ENCODE data around the gene TMEM63A. TPM values are rescaled to one million over a fixed set of nuclear protein-coding genes. Genes with fewer than 3 reads are reported as not detected.
A peak's percentile ranks its signal among the peaks of the same experiment; 100 is the strongest.

The TMEM63A gene
- total and polyA plus RNA-seq, 11 donors = 13.7 to 42.7 (median 25.3) TPM

DNA sequence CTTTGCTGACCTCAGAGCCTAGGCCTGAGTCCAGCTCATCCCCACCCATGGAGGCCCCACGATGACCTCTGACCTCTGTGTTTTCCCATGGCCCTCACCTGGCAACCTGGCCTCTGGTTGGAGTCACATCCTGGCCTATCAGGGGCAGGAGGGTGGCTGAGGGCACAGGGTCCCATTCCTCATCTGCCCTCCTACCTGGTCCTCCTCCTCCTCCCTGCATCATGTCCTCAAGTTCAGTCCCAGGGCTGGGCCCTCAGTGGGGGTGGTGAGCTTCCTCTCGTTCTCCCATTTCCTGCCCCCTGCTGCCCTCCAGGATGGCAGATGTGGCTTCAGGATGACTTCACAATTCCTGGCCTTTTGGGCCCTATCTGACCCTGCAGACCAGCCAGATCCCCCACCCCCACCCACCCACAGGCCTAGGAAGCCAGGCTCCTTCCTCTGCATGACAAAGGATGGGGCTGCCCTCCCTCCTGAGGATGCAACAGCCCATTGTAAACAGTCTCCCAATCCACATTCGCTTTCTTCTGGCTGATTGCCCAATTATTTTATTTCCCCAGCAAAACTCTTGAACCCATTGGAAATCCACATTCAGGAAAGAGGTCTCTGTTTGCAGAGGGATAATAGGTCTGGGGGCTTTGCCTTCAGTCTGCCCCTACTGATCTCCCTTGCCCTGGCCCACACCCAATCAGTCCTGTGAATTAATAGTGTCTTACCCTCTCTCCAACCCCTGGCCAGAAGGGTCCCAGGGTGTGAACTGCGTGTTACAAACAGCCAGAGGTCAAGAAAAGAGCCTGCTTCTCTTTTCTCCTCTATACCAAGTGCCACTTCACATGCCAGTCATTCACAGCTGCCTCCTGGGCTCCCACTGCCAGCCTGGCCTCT lies 17.1 kb upstream of the TMEM63A start:
- peaks cover 0 to 12% (median 0%) of the 10 kb centered on the region in 12 donors for H3K4me1 ChIP-seq
- intact Hi-C loops (cut with DNase I) = no loop called here
- no peaks in the 10 kb centered on the region for H3K27me3 ChIP-seq
- H3K9me3 ChIP-seq = no peaks in the 10 kb centered on the region
- H3K36me3 ChIP-seq = no peaks in the 10 kb centered on the region
- no peak overlapping the region for H3K27ac ChIP-seq
- TF ChIP-seq CTCF (IDR thresholded peaks at IDR 0.05) = no peak
- TF ChIP-seq POLR2A (IDR thresholded peaks at IDR 0.05) = no peak
- ATAC-seq (no peak), DNase-seq (no peak)
- H3K4me3 ChIP-seq = no peak overlapping the region
- 51 to 63% (median 55%) methylated on average over 4 of the region's 4 CpGs for WGBS, 4 donors

GRCh38 chr1:225897595-225898514 lies 15.7 kb upstream of the TMEM63A start:
- DNase-seq = no peak
- no peaks in the 10 kb centered on the region for H3K27me3 ChIP-seq
- H3K4me1 ChIP-seq = peaks cover 0 to 12% (median 0%) of the 10 kb centered on the region in 12 donors
- H3K4me3 ChIP-seq = no peak overlapping the region
- intact Hi-C loops (cut with DNase I) = no loop called here
- peak overlapping the region in 1 of 12 donors; percentile 27 for H3K27ac ChIP-seq
- no peak for ATAC-seq
- no peak for TF ChIP-seq POLR2A (IDR thresholded peaks at IDR 0.05)
- TF ChIP-seq CTCF (IDR thresholded peaks at IDR 0.05) = no peak
- H3K36me3 ChIP-seq = no peaks in the 10 kb centered on the region
- no peaks in the 10 kb centered on the region for H3K9me3 ChIP-seq
- WGBS, 4 donors = 93 to 96% (median 94%) methylated on average over 18 to 19 of the region's 19 CpGs

DNA sequence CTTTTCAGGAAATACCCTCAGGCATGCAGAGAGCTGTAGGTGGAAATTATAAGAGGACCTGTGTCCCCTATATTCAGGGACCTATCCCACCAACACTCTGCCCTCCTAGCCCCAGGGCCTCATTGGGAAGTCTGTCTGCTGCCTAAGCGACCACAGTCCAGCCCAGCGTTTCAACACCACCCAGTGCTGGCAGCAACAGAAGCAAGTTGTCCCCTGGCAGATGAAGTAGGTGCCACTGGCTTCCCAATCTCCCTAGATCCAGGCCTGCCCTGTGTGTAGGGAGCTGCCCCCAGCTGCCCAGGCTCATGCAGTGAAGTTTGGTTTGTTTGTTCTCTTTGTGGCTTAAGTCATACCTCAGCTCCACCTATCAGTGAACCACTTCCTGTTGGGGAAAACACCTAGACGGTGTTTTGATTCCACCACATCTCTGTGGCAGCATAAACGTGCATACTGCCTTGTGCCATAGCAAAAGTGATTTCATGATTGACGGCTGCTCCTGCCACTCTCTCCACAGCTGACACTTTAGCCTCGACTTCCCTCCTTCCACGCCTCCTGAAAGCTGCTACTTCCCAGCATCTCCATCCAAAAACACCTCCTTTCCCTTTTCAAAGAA lies 14.9 kb upstream of the TMEM63A start:
- Histone ChIP-seq H3K36me3 (no peaks in the 10 kb centered on the region), H3K4me3 (no peak overlapping the region), H3K27me3 (no peaks in the 10 kb centered on the region), H3K9me3 (no peaks in the 10 kb centered on the region), H3K27ac (peak overlapping the region in 1 of 12 donors; percentile 27), H3K4me1 (peaks cover 0 to 12% (median 0%) of the 10 kb centered on the region in 12 donors)
- WGBS, 4 donors = 63 to 75% (median 70%) methylated on average over 7 of the region's 7 CpGs
- intact Hi-C loops (cut with DNase I) = no loop called here
- TF ChIP-seq POLR2A (IDR thresholded peaks at IDR 0.05) (no peak), CTCF (IDR thresholded peaks at IDR 0.05) (no peak)
- DNase-seq (no peak), ATAC-seq (peak in 2 of 4 donors; percentile 18 to 33)

All from heart left ventricle (tissue), 16 donors.